Measurements from ENCODE around the gene POLR2B. TPM values are rescaled to one million over a fixed set of nuclear protein-coding genes. Genes with fewer than 3 reads are reported as not detected.
A peak's percentile ranks its signal among the peaks of the same experiment; 100 is the strongest.

POLR2B gene
- total RNA-seq, 1 experiment from 2014 or later, result 37.4 TPM

GRCh38 chr4:57068237-57068981 lies 89.7 kb downstream of the POLR2B start:
- in situ Hi-C loops (cut with HindIII; ENCODE audit: low pct_unique_long_range_greater_than_20kb, low sequenced_read_pairs), result no loop called here

DNA sequence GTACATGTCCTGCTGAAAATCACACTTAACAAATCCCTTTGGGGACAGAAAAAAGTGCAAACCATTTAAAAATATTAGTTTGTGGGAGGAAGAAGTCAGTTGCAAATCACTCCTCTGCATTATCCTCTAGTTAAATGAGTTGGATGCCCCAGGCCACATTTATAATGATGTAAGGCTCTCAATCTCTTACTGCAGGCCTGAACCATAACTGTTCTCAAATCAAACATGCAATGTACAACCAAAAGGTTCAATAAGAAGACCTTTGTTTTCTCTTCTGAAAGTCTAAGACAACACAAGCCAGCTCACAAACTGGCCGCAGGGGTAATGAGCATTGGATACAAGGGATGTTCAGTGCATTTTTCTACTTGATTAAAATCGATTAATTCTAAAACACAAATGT lies 91.8 kb downstream of the POLR2B start:
- DNase-seq (ENCODE audit: low read depth), result no peak
- in situ Hi-C loops (cut with HindIII; ENCODE audit: low pct_unique_long_range_greater_than_20kb, low sequenced_read_pairs), result no loop called here

More at GRCh38 chr4:57068237-57068981, 89.7 kb downstream of the POLR2B start:
- no peak for DNase-seq (ENCODE audit: low read depth)

- in situ Hi-C loops (cut with HindIII; ENCODE audit: low pct_unique_long_range_greater_than_20kb, low sequenced_read_pairs), result no loop called here
- no peak for DNase-seq (ENCODE audit: low read depth)
Observed at GRCh38 chr4:57071326-57071725, 92.6 kb downstream of the POLR2B start.

DNA sequence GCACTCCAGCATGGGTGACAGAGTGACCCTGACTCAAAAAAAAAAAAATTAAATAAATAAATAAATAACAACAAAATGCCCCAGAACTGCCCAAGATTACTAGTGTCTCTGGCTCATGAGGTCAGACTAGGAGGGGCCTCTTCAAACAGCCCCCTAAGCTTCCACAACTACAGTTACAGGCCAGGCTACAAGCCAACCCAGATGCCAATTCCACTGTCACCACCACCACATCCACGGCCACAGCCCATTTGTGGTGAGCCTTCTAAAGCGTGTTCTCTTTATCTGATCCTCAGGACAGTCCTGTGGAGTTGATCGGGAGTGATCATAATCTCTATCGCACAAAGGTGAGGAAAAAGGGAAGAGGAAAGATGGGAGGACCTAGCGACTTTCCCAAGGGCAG lies 94.9 kb downstream of the POLR2B start:
- in situ Hi-C loops (cut with HindIII; ENCODE audit: low pct_unique_long_range_greater_than_20kb, low sequenced_read_pairs), result no loop called here

DNA sequence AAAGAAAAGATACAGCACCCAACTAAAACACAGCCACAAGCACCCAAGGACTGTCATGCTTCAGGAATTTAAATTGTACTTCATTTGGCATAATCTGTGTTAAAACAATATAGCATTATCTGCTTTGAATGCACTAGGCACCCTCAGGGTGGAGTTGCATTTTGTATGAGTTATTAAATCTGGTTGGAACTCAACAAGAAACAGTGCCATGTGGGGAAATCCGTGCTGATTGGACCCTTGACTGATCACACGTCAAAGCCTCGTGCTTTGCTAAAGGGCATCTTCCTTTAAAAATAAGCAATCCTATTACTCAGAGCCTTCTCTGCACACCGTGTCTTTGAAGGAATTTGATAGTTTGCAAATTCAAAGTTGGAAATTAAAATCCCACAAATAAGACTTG lies 96.0 kb downstream of the POLR2B start:
- peak; percentile 86 for DNase-seq (ENCODE audit: low read depth)
- in situ Hi-C loops (cut with HindIII; ENCODE audit: low pct_unique_long_range_greater_than_20kb, low sequenced_read_pairs), result no loop called here

More for the DNA sequence above, 94.9 kb downstream of the POLR2B start:
- DNase-seq (ENCODE audit: low read depth), result no peak

- in situ Hi-C loops (cut with HindIII; ENCODE audit: low pct_unique_long_range_greater_than_20kb, low sequenced_read_pairs), result no loop called here
- peak; percentile 88 for DNase-seq (ENCODE audit: low read depth)
Observed at GRCh38 chr4:57075367-57075766, 96.7 kb downstream of the POLR2B start.

DNA sequence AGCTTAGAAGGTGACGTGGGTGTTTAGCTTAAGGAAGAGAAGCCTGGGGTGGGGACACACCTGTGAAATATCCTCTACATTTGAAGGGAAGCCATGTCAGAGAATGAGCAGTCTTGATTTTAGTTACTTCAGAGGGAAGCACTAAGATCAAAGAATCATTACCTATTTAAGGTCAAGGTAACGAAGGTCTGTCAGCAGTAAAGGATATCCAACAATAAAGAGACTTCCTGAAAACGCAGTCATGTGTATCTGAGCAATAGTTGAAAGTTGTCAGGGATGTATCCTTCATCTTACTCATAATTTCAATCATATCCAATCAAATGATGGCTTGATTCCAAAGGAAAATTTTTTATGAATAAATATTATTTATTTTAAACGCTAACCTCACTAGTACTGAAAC lies 98.0 kb downstream of the POLR2B start:
- DNase-seq (ENCODE audit: low read depth), result no peak
- in situ Hi-C loops (cut with HindIII; ENCODE audit: low pct_unique_long_range_greater_than_20kb, low sequenced_read_pairs), result no loop called here

GRCh38 chr4:57077550-57078343 lies 99.1 kb downstream of the POLR2B start:
- peak; percentile 75 for DNase-seq (ENCODE audit: low read depth)
- in situ Hi-C loops (cut with HindIII; ENCODE audit: low pct_unique_long_range_greater_than_20kb, low sequenced_read_pairs), result no loop called here

DNA sequence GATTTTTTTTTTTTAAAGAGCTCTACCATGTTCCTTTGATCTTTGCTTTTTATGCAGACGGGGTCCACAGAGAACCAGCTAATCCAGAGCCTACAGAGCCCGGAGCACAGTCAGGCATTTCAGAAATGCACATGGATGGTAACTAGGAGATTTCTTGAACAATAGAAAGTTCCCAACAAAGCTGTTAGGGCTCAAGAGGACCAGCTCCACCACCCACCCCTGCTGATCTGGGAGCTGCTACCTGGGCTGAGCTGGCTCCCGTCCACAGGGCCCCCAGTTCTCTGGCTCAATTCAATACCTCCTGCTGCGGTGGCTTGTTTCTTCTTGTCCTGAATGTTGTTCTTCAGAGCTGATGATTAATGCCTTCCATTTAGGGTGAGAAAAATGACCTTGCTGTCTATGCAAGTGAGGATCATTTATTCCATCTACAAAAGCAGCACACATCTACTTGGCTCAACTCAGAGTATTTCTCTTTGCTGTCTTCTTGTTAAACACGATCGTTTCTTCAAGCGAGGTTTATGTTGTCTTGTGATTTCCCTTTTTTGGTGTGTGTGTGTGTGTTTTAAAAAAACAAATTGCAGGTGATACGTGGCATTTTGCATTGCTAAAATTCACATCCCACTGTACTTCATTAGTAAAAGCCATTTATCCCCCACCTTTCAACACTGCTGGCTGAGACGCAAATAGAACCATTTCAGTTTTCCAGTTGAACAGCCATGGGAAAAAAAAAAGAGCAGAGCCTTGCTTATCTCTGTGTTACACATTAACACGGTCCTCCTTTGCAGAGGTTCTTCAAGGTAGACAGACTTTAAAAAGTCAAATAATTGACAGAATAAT lies 100.2 kb downstream of the POLR2B start:
- DNase-seq (ENCODE audit: low read depth), result peak; percentile 93

More for the DNA sequence above, 100.2 kb downstream of the POLR2B start:
- in situ Hi-C loops (cut with HindIII; ENCODE audit: low pct_unique_long_range_greater_than_20kb, low sequenced_read_pairs), result no loop called here

Other genes starting within 250 kb of the POLR2B start
- gene SPINK2, start 157.2 kb upstream of the POLR2B start, total RNA-seq (2014; rRNA removed; shearing (Covaris generic); ENCODE audit: low replicate concordance), result not detected in 2 replicates
- 5.9 and 6.8 TPM in 2 replicates for gene REST, start 71.0 kb upstream of the POLR2B start, total RNA-seq (2014; rRNA removed; shearing (Covaris generic); ENCODE audit: low replicate concordance)
- 8.7 and 11.9 TPM in 2 replicates for gene NOA1, start 1.3 kb upstream of the POLR2B start, total RNA-seq (2014; rRNA removed; shearing (Covaris generic); ENCODE audit: low replicate concordance)
- 1,275 and 1,415 TPM in 2 replicates for gene IGFBP7, start 131.5 kb downstream of the POLR2B start, total RNA-seq (2014; rRNA removed; shearing (Covaris generic); ENCODE audit: low replicate concordance)